Astrocyte of the cerebellum (primary cell): ENCODE results near the gene IL9.

Source experiments
- DNase-seq: peaks from one replicate; pipeline ENCODE4 v3.0.0-alpha.2; 2011; ENCODE audit warnings: low read depth
- H3K4me3 ChIP-seq: 2 replicates; pipeline ENCODE4 v1.5.1; 2011; ENCODE audit warnings: mild to moderate bottlenecking, low read depth, low read length, moderate library complexity
- in situ Hi-C: cut with HindIII; loops from 2 replicates; pipeline ENCODE4 v1.10.0; 2017; ENCODE audit warnings: low sequenced_read_pairs
- TF ChIP-seq, protein P1 (sequence below): IDR thresholded peaks from 2 replicates; pipeline ENCODE4 v1.5.1; 2012; ENCODE audit warnings: low read length, low read depth, moderate library complexity, mild to moderate bottlenecking; ENCODE audit errors: missing control alignments

The IL9 gene

GRCh38 chr5:135915466-135916001 lies 19.9 kb upstream of the IL9 start:
- DNase-seq = no peak
- in situ Hi-C loops = no loop called here

GRCh38 chr5:135913713-135914626 lies 18.3 kb upstream of the IL9 start:
- in situ Hi-C loops = no loop called here
- H3K4me3 ChIP-seq = no peak overlapping the region
- TF ChIP-seq, protein P1, sequence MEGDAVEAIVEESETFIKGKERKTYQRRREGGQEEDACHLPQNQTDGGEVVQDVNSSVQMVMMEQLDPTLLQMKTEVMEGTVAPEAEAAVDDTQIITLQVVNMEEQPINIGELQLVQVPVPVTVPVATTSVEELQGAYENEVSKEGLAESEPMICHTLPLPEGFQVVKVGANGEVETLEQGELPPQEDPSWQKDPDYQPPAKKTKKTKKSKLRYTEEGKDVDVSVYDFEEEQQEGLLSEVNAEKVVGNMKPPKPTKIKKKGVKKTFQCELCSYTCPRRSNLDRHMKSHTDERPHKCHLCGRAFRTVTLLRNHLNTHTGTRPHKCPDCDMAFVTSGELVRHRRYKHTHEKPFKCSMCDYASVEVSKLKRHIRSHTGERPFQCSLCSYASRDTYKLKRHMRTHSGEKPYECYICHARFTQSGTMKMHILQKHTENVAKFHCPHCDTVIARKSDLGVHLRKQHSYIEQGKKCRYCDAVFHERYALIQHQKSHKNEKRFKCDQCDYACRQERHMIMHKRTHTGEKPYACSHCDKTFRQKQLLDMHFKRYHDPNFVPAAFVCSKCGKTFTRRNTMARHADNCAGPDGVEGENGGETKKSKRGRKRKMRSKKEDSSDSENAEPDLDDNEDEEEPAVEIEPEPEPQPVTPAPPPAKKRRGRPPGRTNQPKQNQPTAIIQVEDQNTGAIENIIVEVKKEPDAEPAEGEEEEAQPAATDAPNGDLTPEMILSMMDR = no peak
- no peak for DNase-seq

More at GRCh38 chr5:135915466-135916001, 19.9 kb upstream of the IL9 start:
- TF ChIP-seq, protein P1 = no peak
- H3K4me3 ChIP-seq = no peak overlapping the region

DNA sequence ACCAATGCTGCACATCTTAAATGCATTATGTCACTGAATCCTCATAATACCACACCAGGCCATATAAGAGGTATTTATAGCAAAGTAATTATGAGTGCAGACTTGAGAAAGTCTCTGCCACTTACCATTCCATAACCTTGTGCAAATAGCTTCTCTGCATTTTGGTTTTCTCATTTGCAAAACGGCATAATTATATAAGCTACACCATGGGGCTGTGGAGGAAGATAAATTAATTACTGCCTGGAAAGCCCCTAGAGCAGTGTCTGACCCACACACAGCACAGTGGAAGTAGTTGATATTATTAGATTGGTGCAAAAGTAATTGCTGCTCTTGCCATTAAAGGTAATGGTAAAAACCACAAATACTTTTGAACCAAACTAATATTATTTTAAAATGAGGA lies 9.5 kb upstream of the IL9 start:
- TF ChIP-seq, protein P1 = no peak
- H3K4me3 ChIP-seq = no peak overlapping the region
- DNase-seq = no peak
- in situ Hi-C loops = no loop called here

DNA sequence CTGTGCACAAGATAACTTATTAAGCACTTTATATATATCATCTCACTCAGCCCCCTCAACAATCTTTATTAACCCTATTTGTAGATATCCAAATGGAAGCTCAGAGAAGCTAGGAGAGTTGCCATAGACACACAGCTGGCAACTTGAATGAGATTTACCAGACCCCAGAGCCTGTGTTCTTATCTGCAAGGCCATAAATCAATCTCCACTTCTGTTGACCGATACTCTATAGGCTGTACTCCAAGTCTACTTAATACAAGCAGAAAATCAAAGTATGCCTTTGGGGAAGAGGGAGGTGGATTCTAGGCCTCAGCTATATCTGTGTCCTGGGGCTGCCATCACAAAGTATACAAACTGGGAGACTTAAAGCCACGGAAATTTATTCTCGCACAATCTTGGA lies 6.0 kb upstream of the IL9 start:
- no peak overlapping the region for H3K4me3 ChIP-seq
- in situ Hi-C loops = no loop called here
- TF ChIP-seq, protein P1 = no peak
- DNase-seq = no peak

GRCh38 chr5:135900276-135900675 lies 4.6 kb upstream of the IL9 start:
- H3K4me3 ChIP-seq = no peak overlapping the region
- DNase-seq = no peak
- TF ChIP-seq, protein P1 = no peak
- in situ Hi-C loops = no loop called here

DNA sequence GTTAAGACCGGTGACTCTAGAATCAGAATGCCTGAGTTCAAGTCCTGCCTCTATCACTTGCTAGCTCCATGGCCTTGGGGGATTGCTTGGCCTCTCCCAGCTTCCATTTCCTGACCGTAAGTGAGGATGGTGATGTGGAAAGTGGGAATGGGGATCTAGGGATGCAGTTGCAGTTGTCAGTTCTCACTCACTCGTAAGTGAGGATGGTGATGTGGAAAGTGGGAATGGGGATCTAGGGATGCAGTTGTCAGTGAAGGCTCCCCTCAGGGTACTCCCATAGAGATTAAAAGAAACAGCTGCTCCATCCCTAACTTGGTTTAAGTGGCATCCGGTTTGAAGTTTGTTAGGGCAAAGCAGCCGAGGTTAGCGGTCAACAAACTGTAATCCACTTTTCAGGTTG lies 3.0 kb upstream of the IL9 start:
- H3K4me3 ChIP-seq = no peak overlapping the region
- in situ Hi-C loops = no loop called here
- DNase-seq = no peak
- TF ChIP-seq, protein P1 = no peak
